HG02981 (cell line): ENCODE measurements around the gene THBS2.
"Not testable (repeated sequence)": the region's sequence is repeated elsewhere in the genome, so short reads cannot be mapped to it uniquely, and the experiment has no call there.

Experiments used
- ATAC-seq: cut with Tn5 transposase; IDR thresholded peaks from one replicate; pipeline ENCODE4 v1.9.1; 2021; ENCODE audit warnings: mild to moderate bottlenecking, moderate library complexity; ENCODE audit not compliant: unreplicated experiment

The THBS2 gene

DNA sequence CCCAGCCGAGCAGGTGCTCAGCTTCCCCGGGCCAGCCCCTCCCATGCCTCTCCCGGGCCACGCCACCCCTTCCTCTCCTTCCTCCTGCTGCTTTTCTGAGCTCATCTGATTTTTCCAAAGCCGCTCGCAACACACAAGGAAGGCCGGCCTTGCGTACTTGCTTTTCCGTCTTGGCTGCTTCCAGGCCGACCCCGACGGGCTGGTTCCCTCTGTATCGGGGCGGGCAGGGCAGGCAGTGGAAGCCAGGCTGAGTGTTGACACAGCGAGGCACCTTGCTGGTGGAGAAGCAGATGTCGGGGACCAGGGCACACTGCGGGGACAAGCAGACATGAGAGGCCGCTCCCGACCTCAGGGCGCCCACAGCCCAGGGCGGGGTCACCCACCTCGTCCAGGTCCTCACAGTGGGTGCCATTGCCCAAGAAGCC lies 21.1 kb downstream of the THBS2 start:
- ATAC-seq = no peak

GRCh38 chr6:169231790-169232506 lies 21.7 kb downstream of the THBS2 start:
- no peak for ATAC-seq

DNA sequence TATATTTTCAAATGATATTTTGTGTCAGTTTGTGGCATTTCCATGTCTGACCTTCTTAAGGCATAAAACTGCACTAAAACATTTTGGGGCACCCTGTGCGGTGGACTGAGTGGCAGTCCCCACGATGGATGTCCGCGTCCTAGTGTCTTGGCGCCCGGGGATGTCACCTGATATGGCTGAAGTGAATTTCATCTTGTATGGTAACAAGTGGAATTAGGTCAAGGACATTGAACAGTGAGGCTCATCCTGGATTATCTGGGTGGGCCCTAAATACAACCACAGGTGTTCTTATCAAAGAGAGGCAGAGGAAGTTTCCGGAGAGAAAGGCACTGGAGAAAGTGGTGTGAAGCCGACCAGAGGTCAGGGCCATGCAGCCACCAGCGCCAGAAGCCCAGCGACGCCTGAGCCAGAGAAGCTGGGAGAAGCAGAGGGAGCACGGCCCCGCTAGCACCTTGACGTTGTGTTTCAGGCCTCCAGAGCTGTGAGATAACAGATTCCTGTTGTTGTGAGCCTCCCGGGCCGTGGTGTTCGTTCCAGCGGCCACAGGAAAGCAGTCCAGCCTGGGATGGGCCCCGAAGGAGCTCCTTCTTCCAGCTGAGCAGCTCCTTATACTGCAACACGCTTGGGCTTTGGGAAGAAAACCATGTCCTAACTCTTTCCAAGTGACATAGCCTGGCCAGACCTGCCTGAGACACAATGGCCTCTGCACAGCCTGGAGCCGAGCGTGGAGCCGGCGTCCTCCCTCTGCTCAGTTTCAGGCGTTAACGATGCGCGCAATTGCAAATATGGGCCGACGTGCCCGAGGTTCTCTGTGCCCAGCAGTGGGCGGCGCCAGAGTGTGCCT lies 22.5 kb downstream of the THBS2 start:
- ATAC-seq = no peak

GRCh38 chr6:169230322-169230665 lies 23.4 kb downstream of the THBS2 start:
- ATAC-seq = no peak

- ATAC-seq = no peak
These were observed 23.9 kb downstream of the THBS2 start for GRCh38 chr6:169229615-169230321.

DNA sequence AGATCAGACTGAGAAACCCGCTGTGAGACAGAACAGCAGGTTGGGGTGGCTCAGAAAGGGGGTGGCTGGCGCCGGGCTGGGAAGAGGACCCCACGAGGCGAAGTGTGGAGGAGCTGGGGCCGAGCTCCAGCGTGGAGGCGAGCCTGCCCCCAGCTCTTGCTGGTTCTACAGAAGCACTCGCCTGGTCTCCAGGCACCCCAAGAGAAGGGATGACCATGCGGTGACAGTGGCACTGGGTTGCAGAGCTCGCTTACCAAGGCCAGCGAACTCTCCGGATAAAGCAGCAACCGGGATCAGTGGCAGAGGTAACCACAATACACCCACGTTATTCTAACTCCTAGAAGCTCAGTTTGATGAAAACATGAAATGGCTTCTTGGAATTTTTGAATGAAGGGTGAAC lies 26.5 kb downstream of the THBS2 start:
- no peak for ATAC-seq

DNA sequence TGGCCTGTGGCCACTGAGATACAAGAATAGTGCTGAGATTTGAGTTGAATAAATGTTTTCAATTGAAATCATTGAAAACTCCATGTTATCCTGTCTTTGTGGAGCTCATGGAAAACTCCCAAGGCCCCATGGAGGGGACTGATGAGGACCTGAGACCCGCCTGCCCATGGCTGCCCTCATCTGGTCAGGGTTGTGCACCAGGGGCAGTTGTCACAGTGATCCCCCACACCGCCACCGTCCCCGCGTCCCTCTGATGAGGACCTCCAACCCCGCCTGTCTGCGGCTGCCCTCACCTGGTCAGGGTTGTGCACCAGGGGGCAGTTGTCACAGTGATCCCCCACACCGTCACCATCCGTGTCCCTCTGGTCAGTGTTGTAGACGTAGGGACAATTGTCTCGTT lies 27.8 kb downstream of the THBS2 start:
- ATAC-seq = no peak

DNA sequence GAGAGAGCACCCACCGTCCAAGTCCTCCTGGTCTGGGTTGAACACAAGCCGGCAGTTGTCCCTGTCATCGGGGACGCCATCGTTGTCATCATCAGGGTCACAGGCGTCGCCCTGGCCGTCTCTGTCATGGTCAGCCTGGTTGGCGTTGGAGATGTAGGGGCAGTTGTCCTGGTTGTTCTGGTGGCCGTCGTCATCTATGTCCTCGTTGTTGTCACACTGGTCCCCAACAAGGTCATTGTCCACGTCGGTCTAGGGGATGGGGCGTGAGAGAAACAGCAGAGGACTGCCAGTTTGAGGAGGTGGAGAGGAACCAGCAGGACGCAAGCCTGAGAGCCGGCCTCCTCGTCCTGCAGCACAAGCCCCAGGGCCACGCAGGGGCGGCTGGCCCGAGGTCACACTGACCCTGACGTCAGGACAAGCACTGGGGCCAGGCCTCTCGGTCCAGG lies 28.5 kb downstream of the THBS2 start:
- ATAC-seq = no peak

GRCh38 chr6:169224716-169225115 lies 28.9 kb downstream of the THBS2 start:
- no peak for ATAC-seq

DNA sequence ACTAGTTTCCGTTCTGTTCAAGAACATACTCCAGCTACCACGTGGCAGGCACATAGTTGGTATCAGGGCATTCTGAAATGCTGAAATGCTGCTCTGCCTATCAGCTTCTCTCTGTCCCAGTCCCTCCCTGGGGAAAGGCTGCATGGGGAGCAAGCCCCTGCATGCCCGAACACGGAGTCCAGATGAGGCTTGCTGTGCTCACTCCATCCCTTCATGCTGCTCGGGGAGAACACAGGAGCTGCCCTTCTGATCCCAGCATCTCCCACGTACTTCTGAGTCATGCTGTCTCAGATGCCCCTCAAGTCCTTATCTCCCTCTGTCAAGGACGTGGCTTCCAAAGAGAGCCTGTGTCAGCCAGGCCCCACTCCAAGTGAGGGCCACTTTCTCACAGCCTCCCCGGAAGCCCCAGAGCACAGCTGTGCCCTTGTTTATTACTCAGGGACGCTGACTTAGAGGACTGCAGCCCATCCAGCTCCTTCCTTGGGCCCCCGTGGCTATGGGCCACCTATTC lies 29.4 kb downstream of the THBS2 start:
- ATAC-seq = no peak

- no peak for ATAC-seq
These were observed 30.6 kb downstream of the THBS2 start for GRCh38 chr6:169223006-169223405.

DNA sequence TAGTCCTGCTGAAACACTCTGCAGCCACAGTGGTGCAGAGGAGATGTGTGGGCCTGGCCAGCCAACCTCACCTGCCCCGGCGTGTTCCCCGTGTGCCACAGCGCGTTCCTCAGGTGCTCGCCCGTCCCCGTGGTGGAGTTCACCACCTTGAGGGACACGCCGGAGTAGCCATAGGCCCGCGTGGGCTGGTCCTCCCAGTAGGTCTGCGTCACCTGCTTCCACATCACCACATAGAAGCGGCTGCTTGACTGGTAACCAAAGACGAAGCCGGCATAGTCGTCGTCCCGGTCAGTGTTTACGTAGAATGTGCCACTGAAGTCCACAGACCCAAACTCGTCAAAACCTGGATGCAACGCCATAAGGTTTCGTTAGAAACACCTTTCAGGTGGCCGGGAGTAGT lies 31.5 kb downstream of the THBS2 start:
- ATAC-seq = no peak

- no peak for ATAC-seq
These were observed 32.4 kb downstream of the THBS2 start for GRCh38 chr6:169221264-169221663.

DNA sequence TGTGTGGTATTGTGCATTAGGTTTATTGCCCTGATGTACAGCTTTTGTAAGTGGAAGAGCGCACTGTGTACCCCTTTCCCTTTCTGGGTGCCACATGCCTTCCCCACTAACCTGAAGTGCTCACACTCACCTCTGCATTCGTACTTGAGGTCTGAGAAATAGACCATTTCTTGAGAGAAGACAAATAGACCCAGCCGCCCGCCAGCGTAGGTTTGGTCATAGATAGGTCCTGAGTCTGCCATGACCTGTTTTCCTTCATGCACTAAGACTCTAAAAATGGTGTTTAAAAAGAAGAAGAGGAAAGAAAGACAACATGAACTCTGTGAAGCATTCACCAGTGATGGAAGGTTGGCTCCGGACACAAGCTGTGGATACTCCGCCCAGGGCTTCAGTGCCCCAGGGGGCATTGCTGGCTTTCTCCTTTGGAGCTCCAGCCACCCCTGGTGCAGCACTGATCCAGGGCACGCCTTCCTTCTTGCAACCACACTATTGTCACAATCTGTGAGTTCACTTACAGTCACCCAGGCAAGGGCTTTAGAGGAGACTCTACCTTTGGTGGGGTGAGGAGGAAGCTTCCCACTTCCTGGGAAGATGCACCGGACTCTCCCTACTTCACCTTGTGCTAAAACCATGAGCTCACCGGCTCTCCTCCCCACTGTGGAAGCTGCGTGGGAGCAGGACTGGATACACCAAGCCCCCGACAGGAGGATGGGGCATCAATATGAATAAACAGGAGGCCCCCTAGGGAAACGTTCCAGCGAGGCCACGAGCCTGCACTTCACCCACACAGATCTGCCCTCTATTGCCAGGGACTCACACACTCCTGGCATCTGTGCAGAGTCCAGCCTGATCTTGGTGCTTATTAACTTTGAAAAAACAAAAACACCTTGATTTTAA lies 33.3 kb downstream of the THBS2 start:
- ATAC-seq = no peak

- ATAC-seq = no peak
These were observed 35.7 kb downstream of the THBS2 start for GRCh38 chr6:169217972-169218371.

GRCh38 chr6:169216830-169217229 lies 36.8 kb downstream of the THBS2 start:
- no peak for ATAC-seq

GRCh38 chr6:169215201-169215681 lies 38.4 kb downstream of the THBS2 start:
- ATAC-seq = no peak

DNA sequence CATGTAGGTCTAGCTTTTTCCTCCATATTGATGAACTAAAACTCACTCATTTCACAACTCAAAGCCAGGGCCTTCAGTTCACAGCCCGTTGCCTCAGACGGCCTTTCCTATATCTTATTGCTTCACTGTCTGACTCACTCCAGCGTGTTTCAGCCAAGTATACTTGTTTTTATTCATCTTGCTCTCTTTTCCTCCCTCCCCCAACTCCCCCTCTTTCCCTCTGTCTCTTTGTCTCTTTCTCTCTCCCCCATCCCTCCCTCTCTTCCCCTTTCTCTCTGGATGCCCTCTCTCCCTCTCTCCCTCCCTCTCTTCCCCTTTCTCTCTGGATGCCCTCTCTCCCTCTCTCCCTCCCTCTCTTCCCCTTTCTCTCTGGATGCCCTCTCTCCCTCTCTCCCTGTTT lies 38.9 kb downstream of the THBS2 start:
- not testable (repeated sequence) for ATAC-seq

DNA sequence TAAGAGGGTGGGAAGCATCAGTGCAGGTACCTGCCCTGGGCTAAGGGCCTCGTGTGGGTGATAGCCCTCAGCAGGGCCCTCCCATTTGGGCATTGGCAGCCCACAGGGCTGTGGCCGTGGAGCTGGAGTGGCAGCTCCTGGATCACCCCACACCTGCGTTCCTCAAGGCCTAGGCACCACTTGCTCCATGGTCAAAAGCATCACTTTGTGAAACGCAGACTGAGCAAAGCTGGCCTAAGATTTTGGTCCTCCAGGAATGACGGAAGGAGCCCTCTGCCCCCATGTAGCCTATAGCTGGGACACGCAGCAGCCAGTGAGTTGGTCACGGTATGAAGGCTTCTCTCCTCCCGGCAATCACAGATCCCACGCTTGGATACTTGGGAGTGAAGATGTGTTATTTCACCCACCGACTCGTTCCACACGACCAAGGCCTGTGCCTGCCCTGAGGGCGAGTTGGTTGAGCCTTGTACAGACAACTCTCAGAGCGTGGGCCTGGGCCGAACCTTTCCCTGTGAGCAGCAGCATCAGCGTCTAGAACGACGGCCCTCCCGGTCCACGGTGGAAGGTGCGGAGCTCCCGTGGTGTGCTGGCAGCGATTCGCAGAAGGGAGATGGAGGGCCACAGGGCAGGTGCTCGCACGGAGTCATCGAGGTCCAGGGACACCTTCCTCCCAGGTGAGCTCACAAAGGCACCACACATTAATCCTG lies 39.7 kb downstream of the THBS2 start:
- ATAC-seq = no peak
